ENCODE measurements around the gene CES4A. TPM values are rescaled to one million over a fixed set of nuclear protein-coding genes. Genes with fewer than 3 reads are reported as not detected.

Gene CES4A
- total and polyA plus RNA-seq, 7 donors = 2.3 to 7.5 (median 4.1) TPM

GRCh38 chr16:66960270-66960669 is 28.1 kb upstream of the CES4A start:
- TF ChIP-seq, protein P1, sequence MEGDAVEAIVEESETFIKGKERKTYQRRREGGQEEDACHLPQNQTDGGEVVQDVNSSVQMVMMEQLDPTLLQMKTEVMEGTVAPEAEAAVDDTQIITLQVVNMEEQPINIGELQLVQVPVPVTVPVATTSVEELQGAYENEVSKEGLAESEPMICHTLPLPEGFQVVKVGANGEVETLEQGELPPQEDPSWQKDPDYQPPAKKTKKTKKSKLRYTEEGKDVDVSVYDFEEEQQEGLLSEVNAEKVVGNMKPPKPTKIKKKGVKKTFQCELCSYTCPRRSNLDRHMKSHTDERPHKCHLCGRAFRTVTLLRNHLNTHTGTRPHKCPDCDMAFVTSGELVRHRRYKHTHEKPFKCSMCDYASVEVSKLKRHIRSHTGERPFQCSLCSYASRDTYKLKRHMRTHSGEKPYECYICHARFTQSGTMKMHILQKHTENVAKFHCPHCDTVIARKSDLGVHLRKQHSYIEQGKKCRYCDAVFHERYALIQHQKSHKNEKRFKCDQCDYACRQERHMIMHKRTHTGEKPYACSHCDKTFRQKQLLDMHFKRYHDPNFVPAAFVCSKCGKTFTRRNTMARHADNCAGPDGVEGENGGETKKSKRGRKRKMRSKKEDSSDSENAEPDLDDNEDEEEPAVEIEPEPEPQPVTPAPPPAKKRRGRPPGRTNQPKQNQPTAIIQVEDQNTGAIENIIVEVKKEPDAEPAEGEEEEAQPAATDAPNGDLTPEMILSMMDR (IDR thresholded peaks at IDR 0.05) = no peak
- TF ChIP-seq POLR2A (IDR thresholded peaks at IDR 0.05) (no peak), EP300 (IDR thresholded peaks at IDR 0.05) (no peak), POLR2AphosphoS5 (IDR thresholded peaks at IDR 0.05) (no peak)
- 90 to 91% methylated on average over 1 of the region's 1 CpG for WGBS, 2 donors
- Histone ChIP-seq H3K36me3 (no peaks in the 10 kb centered on the region), H3K27me3 (no peaks in the 10 kb centered on the region), H3K9me3 (no peaks in the 10 kb centered on the region), H3K4me3 (no peak overlapping the region), H3K27ac (no peak overlapping the region), H3K4me1 (no peaks in the 10 kb centered on the region)
- DNase-seq = no peak
- intact Hi-C loops (cut with DNase I) = no loop called here

DNA sequence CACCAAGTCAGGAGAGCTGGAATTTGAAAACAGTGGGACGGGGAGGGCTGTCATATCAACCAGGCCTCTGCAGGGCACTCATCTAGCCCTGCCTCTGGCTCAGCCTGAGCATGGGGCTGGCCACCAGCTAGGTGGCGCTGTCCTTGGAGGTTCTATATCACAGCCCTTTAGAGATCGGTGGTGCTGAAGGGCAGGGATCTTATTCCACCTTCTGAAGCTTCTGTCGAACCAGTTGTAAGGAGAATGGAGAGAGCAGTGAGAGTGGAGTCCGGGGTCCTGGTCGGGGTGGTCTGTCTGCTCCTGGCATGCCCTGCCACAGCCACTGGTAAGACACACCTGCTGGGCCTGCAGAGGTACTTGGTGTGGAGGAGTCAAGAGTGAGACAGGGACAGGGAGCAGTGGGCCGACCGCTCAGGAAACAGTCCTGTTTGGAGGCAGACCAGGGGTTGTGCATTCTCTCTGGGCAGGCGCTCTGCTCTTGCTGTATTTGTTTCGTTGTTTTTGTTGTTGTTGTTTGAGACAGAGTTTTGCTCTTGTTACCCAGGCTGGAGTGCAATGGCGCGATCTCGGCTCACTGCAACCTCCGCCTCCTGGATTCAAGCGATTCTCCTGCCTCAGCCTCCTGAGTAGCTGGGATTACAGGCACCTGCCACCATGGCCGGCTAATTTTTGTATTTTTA is 27.2 kb upstream of the CES4A start, which contains the start of gene CES3:
CES3 (plus strand) TSS at position 202 of the 680 bp plus-strand sequence; CDS start at position 244, 42 bp downstream.
- no peak for DNase-seq
- intact Hi-C loops (cut with DNase I) = no loop called here

GRCh38 chr16:66961914-66962313 is 26.5 kb upstream of the CES4A start:
- WGBS, 2 donors = 8 to 24% methylated on average over 5 of the region's 5 CpGs
- H3K27me3 ChIP-seq = no peaks in the 10 kb centered on the region
- intact Hi-C loops (cut with DNase I) = no loop called here
- TF ChIP-seq EP300 (IDR thresholded peaks at IDR 0.05) = no peak
- no peak for TF ChIP-seq POLR2AphosphoS5 (IDR thresholded peaks at IDR 0.05)
- TF ChIP-seq, protein P1 (IDR thresholded peaks at IDR 0.05) = no peak
- no peak for TF ChIP-seq POLR2A (IDR thresholded peaks at IDR 0.05)
- no peaks in the 10 kb centered on the region for H3K36me3 ChIP-seq
- no peak overlapping the region for H3K27ac ChIP-seq
- no peaks in the 10 kb centered on the region for H3K9me3 ChIP-seq
- H3K4me3 ChIP-seq = no peak overlapping the region
- no peak for DNase-seq
- no peaks in the 10 kb centered on the region for H3K4me1 ChIP-seq

More for the DNA sequence above, 27.2 kb upstream of the CES4A start, which contains the start of gene CES3:
- Histone ChIP-seq H3K27me3 (no peaks in the 10 kb centered on the region), H3K27ac (no peak within 1 kb of the TSS), H3K4me1 (no peaks in the 10 kb centered on the region), H3K4me3 (no peak within 1 kb of the TSS), H3K9me3 (no peaks in the 10 kb centered on the region), H3K36me3 (no peaks in the 10 kb centered on the region)
- TF ChIP-seq EP300 (IDR thresholded peaks at IDR 0.05) (no peak), POLR2A (IDR thresholded peaks at IDR 0.05) (no peak)
- TF ChIP-seq, protein P1 (IDR thresholded peaks at IDR 0.05) = peak in 2 of 4 experiments; percentile 44 to 45
- 14 to 62% methylated on average over 16 of the region's 16 CpGs for WGBS, 2 donors

DNA sequence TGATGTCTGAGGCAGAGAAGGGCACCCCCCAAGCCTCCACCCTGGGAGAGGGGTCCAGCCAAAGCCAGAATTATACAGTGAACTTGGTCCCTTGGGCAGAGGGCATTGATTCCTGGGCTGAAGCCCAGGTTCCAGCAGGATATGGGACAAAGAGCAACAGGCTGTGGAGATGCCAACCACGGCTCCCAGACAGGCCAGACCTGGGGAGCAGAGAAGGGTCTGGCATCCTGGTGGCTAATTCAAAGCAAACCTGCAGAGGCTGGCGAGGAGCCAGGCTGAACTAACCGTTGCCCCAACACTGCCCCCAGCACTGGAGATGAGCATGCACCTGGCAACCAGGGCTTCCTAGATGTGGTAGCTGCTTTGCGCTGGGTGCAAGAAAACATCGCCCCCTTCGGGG is 24.3 kb upstream of the CES4A start:
- no peaks in the 10 kb centered on the region for H3K27me3 ChIP-seq
- H3K4me3 ChIP-seq = no peak overlapping the region
- intact Hi-C loops (cut with DNase I) = no loop called here
- no peaks in the 10 kb centered on the region for H3K9me3 ChIP-seq
- no peak for DNase-seq
- no peak for TF ChIP-seq EP300 (IDR thresholded peaks at IDR 0.05)
- no peak for TF ChIP-seq POLR2A (IDR thresholded peaks at IDR 0.05)
- TF ChIP-seq, protein P1 (IDR thresholded peaks at IDR 0.05) = no peak
- no peak for TF ChIP-seq POLR2AphosphoS5 (IDR thresholded peaks at IDR 0.05)
- no peaks in the 10 kb centered on the region for H3K36me3 ChIP-seq
- H3K27ac ChIP-seq = no peak overlapping the region
- WGBS, 2 donors = 68 to 76% methylated on average over 6 of the region's 6 CpGs
- no peaks in the 10 kb centered on the region for H3K4me1 ChIP-seq
